GM19455 (cell line): ENCODE measurements around the gene YPEL3.

Experiments
- ATAC-seq: cut with Tn5 transposase; IDR thresholded peaks from one replicate; pipeline ENCODE4 v1.9.1; 2021; ENCODE audit not compliant: unreplicated experiment

Gene YPEL3

DNA sequence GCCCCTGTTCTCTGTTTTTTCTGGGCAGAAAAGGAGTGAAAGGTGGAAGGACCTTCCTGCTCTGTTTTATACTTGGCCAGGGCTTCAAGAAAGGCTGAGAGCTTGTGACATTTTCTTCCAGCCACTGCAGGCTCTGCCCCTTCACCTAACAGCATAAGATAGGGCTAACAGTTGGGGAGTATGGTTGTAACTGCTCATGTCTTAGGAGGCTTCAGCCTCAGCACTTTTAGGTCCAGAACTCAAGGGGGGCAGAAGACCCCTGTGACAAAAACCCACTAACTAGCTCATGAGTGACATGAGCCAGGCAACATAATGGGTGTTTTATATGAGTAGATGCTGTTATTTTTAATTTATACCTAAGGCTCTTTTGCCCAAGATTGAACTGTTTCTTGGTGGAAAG lies 25.5 kb downstream of the YPEL3 start:
- no peak for ATAC-seq

DNA sequence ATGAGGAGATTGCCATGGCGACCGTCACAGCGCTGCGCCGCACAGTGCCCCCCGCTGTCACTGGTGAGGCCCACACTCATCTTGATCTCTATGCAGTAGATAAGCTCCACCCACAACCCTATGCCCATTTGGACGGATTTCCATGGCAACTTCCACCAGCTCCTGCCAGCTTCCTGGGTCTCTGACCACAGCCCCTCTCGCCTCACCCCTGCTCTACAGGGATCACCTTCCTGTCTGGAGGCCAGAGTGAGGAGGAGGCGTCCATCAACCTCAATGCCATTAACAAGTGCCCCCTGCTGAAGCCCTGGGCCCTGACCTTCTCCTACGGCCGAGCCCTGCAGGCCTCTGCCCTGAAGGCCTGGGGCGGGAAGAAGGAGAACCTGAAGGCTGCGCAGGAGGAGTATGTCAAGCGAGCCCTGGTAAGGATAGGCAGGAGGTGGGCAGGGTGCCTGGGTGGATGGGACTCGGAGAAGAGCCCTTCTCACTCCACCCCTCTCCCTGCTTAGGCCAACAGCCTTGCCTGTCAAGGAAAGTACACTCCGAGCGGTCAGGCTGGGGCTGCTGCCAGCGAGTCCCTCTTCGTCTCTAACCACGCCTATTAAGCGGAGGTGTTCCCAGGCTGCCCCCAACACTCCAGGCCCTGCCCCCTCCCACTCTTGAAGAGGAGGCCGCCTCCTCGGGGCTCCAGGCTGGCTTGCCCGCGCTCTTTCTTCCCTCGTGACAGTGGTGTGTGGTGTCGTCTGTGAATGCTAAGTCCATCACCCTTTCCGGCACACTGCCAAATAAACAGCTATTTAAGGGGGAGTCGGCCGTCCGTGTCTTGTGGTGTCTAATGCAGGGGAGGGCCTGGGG lies 26.2 kb downstream of the YPEL3 start:
- ATAC-seq, result no peak

DNA sequence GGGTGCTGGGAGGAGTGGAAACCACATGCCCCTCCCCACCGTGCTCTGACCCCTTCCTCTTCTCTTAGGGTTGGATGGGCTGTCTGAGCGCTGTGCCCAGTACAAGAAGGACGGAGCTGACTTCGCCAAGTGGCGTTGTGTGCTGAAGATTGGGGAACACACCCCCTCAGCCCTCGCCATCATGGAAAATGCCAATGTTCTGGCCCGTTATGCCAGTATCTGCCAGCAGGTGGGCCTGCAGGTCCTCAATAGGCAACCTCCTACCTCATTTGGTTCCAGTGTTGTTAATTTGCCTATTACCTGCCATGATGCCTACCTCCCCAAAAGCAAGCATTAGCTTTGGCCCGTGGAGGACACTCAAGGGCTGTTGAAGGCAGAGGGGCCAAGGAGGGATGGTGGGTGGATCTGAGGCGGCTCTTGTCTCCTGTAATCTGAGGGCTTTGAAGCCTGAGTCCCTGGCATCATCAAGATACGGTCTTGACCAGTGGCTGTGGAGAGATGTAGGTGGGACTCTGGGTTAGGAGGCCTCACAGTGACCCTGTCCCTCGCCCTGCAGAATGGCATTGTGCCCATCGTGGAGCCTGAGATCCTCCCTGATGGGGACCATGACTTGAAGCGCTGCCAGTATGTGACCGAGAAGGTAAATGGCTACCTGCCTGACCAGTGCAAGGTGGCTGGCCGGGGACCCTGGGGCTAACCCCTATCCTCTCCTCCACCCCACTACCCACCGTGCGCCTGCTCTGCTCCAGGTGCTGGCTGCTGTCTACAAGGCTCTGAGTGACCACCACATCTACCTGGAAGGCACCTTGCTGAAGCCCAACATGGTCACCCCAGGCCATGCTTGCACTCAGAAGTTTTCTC lies 27.0 kb downstream of the YPEL3 start:
- no peak for ATAC-seq

DNA sequence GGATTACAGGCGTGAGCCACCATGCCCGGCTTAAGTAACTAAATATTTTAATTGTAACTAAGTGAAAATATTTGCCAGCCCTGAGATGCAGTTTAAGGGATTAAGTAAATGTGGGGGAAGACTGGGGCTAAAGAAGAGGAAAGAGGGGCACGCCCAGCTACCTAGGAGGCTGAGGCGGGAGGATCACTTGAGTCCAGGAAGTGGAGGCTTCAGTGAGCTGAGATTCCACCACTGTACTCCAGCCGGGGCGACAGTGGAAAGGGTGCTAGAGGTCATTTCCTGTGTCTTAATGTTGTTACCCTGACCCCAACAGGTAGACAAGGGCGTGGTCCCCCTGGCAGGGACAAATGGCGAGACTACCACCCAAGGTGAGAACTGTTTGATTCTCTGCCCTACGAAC lies 27.7 kb downstream of the YPEL3 start:
- ATAC-seq, result no peak

DNA sequence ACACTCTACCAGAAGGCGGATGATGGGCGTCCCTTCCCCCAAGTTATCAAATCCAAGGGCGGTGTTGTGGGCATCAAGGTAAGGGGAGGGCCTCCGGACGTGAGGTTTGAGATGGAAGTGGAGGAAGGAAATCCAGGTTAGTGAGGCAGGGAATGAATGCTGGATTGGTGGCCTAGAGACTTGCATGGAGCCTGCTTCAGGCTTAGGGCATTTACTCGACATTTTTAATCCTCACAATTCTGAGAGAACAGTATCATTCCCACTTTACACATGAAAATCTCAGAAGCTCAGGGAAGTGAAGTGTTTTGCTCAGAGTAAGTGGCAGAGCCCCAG lies 28.5 kb downstream of the YPEL3 start:
- ATAC-seq, result no peak

DNA sequence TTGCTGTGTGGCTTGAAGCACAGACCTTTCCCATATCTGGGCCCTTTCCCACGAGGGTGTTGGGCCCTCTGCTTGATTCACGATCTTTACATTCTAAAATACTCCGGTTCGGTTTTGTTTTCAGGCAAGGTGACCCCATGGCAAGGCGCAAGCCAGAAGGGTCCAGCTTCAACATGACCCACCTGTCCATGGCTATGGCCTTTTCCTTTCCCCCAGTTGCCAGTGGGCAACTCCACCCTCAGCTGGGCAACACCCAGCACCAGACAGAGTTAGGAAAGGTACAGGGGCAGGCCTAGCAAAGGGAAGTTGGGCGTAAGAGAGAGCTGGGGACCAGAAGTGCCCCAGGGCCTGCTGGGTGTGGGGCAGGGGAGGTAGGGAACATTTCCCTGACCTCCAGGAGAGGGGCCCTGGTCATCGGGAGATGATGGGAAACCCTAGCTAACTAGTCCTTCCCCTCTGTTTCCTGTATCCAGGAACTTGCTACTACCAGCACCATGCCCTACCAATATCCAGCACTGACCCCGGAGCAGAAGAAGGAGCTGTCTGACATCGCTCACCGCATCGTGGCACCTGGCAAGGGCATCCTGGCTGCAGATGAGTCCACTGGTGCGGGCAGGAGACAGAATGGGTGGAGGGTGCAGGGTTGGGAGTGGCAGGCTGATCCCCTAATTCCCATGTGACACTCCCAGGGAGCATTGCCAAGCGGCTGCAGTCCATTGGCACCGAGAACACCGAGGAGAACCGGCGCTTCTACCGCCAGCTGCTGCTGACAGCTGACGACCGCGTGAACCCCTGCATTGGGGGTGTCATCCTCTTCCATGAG lies 29.0 kb downstream of the YPEL3 start:
- ATAC-seq, result no peak

DNA sequence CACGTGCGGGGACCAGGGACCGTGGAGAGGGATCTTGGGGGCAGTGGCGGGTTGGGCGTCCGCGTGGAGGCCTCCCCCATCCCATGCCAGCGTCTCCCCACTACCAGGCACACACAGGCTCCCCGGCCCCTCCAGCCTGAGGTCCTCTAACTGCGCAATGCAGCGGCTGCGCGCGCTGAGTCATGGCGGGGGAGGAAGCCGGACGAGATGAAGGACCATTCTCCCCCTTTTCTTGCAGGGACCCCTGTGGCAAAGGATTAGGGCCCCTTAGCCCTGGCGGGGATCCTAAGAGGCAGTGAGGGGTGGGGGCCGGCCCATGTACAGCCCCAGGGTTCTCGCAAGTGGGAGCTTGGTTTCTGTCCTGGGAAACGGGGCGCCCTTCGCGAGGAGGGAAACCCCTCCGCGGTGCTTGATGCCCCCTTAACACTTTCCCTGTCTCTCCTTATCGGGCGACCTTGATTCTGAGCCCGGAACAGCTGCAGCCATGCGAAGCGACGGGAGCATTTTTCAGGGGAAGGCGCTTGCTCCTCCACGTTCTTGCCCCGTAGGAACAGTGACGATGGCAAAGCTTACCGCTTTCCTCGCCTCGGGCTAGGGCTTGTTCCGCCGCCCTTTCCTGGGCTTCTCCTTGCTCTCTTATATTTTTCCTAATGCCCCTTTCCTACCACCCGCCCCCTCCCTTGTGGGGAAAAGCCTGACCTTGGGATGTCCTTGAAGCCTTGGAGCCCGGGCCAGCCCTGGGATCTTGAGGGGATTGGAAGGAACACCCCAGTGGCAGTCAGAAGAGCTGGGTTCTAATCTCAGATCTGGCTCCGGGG lies 29.9 kb downstream of the YPEL3 start:
- no peak for ATAC-seq

DNA sequence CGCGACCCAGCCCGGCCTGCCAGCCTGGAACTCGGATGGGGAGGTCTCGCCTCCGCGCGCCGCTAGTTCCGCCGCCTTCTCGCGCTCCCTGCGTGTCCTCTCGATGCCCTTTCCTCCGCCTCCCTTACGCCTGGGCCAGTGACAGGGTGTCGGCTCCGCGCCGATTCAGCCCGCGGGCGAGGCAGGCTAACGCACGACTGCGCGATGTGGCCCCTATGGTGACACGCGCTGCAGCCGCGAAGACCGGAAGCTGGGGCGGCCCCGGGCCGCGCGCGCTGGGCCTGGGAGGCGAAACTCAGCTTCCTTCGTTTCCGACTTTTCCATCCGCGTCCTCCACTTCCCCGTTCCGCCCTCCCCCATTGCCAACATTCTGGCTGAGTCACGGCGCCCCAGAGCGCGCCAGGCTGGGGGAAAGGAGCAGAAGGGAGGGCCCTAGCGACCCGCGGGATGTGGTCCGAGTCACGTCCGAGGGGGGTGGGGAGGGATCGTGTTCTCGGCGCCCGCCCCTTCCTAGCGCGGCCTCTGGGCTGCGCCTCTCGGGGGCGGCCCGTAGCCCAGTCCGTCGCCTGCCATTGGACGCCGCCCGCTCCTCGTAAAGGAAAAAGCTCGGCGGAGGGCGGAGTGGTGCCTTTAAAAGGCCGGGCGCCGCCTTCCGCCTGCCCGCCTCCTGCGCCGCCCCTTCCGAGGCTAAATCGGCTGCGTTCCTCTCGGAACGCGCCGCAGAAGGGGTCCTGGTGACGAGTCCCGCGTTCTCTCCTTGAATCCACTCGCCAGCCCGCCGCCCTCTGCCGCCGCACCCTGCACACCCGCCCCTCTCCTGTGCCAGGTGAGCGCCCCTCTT lies 30.7 kb downstream of the YPEL3 start, which contains the start of gene ALDOA:
TSS of gene ALDOA (plus strand) at position 659 of the 841 bp plus-strand sequence. CDS start 1,138 bp downstream, outside the sequence.
- ATAC-seq, result peak; percentile 69

DNA sequence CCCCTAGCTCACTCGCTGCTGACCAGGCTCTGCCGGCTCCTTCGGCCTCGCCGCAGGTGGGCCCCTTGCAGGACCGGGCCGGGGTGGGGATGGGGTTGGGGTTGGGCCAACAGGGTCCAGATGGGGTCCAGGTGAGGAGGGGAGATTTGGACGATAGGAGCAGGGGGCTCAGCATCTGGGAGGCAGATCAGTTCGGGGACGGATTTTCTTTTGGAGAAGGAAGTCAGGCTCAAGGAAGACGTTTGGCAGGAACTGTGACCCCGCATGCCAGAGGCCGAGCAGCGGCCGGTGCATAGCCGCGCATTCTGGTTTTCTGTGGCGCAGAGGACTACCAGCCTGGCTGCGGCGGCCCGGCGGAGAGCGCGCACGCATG lies 31.3 kb downstream of the YPEL3 start:
- ATAC-seq, result peak; percentile 3

DNA sequence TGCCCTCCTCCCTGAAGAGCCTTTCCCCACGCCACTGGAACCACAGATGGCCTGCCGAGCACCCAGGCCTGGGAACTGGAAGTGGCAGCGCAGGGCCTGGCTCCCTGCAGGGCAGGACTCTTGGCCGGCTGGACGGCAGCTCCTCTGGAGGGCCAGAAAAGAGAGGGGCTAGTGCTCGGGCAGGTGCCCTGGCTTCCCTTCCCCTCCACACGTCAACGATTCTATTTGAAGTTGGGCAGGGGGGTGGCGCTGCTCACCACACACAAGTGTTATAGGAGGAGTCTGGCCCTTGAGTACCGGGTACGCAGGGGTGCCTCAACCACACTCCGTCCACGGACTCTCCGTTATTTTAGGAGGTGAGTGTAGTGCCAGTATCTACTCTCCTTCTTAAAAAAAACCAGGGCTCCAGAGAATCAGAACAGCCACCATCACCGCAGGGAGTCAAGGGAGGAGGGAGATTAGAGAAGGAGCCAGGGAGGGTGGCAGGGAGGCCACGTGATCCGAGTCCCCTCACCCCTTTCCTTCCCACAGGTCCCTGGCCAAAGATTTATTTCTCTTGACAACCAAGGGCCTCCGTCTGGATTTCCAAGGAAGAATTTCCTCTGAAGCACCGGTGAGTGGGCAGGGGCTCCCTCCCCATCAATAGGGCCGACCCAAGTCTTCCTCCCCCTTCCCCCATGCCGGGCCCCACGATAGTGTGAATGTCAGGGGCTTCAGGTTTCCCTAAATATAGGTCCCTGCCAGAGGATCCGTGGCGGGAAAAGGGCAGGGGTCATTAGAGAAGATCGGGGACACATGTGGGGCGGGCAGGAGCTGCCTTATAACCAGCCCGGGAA lies 31.9 kb downstream of the YPEL3 start:
- no peak for ATAC-seq

DNA sequence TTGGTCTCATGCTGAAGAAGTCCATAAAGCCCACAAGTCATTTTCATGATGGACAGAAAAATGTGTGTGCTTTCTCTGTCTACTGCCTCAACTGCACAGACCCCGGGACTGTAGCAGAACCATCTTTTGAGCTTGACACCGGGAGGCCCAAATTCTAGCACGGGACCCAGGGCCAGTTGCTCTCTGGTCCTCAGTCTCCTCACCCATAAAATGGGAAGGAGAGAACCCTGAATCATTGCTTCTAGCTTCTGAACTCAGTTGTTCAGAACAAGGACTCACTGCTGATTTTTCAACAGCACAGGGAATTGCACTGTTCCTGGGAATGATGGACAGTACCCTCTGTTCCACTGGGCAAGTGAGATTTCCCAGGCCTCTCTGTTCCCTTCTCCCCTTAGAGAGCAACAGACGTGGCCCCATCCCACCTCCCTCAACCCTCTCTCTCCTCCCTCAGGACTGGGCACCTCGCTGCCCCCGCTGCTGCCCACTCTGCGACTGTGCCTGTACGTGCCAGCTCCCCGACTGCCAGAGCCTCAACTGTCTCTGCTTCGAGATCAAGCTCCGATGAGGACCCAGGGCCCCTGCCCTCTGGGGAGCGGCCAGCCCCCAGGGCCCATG lies 32.6 kb downstream of the YPEL3 start:
- ATAC-seq, result no peak

DNA sequence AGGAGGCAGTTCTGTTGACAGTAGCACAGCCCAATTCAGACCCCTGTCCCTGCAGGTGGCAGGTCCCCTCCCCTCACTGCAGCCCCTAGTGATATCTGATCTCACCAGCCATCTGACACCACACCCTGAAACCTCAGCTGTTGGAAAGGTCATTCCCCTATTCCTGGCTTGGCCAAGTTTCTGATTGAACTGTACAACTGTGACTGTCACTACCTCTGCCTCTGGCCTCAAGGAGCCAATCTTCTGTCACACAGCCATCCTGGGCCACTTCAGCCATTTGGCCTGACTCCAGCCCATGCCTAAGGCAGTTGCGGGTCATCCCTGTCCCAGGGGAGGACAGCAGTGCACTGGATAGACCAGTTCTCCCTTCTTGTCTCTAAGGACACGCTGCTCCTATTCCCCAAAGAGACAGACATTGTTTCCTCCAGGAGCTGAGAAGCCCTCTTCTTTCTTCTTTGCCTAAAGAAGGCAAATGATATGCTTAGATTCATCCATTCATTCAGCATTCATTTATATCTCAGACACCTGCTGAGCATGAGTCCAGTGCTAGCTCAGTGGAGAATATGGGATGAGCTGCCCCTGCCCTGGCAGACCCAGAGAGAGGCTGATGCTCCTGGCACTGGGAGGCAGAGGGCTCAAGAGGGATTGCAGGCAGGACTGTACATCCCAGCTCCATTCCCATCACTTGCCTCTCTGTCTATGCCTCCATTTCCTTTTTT lies 35.0 kb downstream of the YPEL3 start:
- ATAC-seq, result no peak

DNA sequence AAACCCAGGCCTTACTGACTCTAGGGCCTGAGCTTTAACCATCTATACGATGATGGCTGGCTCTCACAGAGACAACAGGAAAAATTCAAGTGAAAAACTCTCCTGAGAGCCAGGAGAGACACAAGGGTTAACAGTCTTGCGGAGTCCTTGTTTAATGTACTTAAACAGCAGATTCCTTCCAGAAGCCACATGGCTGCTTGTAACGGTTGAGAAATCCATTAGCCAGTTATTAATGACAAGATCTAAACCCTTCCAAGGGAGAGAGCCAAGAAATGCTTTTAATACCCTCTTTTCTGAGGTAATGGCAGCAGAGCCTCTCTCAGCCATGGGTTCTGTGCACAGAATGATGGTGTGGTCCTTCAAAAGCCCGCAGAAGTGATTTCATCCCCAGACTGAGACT lies 35.7 kb downstream of the YPEL3 start:
- no peak for ATAC-seq

DNA sequence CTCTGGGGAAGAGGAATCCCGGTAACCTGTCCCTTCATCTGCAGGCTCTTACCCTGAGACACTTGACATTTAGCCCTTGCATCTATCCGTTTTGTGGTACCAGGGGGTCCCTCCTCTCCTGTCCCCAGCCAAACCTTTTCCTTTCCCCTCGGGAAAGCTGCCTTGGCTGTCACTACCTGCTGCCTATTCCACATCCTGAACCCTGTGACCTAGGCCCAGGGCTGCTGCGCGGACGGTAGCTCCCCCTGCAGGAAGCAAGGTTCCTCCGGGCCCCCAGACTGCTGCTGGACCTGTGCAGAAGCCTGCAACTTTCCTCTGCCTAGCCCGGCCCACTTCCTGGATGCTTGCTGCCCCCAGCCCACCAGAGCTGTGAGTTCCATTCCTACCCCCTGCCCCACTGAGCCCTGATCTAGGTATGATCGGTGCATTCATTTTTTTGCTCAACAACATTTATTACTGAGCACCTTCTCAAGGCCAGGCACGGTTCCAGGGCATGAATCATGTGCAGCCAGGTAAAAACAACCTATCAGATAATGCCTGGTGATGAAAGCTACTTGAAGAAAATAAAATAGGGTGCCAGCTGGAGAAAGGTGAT lies 41.0 kb downstream of the YPEL3 start:
- ATAC-seq, result no peak

DNA sequence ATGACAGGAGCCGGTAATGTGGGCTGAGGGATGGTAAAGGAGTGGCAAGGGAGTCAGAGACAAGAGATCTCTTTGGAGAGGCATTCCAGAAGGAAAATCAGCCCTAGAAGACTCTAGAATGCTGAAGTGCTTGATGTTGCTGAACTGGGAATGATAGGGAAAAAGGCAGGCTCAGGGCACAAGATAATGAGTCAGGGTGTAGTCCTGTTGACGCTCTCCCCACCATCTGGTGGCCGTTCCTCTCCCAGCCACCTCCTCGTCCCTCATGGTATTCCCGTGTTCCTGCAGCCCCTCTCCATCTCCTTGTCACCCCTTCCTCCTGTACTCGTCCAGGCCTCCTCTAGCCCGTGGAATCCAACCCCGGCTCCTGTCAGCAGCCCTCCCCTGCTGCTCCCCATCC lies 41.6 kb downstream of the YPEL3 start:
- ATAC-seq, result no peak

DNA sequence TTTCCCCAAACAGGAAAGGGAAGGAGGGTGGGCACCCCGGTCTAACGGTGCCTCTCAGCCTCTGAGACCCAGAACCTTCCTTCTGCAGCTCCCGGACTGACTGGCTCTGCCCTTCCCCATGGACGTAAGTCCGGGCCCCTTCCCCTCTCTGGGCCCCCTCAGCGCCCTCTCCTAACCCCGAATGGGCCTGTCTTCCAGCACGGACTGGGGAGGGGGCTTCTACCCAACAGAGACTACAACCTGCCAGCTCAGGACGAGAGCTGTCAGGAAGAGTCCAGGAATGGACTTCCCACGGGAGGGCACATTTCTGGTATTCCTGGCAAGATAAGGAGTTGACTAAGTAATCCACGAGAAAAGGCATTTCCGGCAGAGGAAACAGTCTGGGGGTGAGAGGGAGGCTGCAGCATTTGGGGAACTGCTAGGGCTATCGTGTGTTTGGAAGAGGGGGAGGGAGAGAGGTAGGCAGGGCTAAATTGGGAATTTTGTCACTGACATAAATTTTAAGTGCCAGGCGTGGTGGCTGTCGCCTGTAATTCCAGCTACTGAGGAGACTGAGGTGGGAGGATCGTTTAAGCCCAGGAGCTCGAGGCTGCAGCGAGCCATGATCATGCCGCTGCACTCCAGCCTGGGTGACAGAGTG lies 42.5 kb downstream of the YPEL3 start:
- ATAC-seq, result peak; percentile 17
